ENCODE results near the gene MKS1. TPM values are rescaled to one million over a fixed set of nuclear protein-coding genes. Genes with fewer than 3 reads are reported as not detected.

MKS1 gene
- total and polyA plus RNA-seq, 10 of the 15 experiments (the other 5 are each of a cell fraction or from before 2014, with no cell fraction given), result 5.7 to 21.4 (median 13.9) TPM

DNA sequence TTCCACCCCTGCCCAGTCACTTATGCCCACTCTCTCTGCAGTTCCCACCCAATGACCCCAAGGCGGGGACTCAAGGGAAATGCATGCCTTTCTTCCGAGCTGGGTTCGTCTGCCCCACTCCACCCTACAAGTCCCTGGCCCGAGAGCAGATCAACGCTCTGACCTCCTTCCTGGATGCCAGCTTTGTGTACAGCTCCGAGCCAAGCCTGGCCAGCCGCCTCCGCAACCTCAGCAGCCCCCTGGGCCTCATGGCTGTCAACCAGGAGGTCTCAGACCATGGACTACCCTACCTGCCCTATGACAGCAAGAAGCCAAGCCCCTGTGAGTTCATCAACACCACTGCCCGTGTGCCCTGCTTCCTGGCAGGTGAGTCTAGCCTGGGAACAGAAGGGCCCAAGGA lies 33.1 kb upstream of the MKS1 start (continued):
- TF ChIP-seq, protein P1, sequence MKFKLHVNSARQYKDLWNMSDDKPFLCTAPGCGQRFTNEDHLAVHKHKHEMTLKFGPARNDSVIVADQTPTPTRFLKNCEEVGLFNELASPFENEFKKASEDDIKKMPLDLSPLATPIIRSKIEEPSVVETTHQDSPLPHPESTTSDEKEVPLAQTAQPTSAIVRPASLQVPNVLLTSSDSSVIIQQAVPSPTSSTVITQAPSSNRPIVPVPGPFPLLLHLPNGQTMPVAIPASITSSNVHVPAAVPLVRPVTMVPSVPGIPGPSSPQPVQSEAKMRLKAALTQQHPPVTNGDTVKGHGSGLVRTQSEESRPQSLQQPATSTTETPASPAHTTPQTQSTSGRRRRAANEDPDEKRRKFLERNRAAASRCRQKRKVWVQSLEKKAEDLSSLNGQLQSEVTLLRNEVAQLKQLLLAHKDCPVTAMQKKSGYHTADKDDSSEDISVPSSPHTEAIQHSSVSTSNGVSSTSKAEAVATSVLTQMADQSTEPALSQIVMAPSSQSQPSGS (IDR thresholded peaks at IDR 0.05; ENCODE audit: low read length), result no peak
- TF ChIP-seq SP1 (IDR thresholded peaks at IDR 0.05; ENCODE audit: low read depth, low read length) (no peak), RCOR1 (conservative IDR thresholded peaks at IDR 0.05; ENCODE audit: low read depth, low read length) (no peak), TBL1XR1 (IDR thresholded peaks at IDR 0.05; ENCODE audit: low read depth, low read length) (no peak), NR2F1 (conservative IDR thresholded peaks at IDR 0.05) (no peak), CREB1 (IDR thresholded peaks at IDR 0.05; ENCODE audit: low read depth) (no peak), RBBP5 (conservative IDR thresholded peaks at IDR 0.05) (no peak)
- TF ChIP-seq, protein P2, sequence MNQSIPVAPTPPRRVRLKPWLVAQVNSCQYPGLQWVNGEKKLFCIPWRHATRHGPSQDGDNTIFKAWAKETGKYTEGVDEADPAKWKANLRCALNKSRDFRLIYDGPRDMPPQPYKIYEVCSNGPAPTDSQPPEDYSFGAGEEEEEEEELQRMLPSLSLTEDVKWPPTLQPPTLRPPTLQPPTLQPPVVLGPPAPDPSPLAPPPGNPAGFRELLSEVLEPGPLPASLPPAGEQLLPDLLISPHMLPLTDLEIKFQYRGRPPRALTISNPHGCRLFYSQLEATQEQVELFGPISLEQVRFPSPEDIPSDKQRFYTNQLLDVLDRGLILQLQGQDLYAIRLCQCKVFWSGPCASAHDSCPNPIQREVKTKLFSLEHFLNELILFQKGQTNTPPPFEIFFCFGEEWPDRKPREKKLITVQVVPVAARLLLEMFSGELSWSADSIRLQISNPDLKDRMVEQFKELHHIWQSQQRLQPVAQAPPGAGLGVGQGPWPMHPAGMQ (IDR thresholded peaks at IDR 0.05; ENCODE audit: borderline replicate concordance), result no peak

DNA sequence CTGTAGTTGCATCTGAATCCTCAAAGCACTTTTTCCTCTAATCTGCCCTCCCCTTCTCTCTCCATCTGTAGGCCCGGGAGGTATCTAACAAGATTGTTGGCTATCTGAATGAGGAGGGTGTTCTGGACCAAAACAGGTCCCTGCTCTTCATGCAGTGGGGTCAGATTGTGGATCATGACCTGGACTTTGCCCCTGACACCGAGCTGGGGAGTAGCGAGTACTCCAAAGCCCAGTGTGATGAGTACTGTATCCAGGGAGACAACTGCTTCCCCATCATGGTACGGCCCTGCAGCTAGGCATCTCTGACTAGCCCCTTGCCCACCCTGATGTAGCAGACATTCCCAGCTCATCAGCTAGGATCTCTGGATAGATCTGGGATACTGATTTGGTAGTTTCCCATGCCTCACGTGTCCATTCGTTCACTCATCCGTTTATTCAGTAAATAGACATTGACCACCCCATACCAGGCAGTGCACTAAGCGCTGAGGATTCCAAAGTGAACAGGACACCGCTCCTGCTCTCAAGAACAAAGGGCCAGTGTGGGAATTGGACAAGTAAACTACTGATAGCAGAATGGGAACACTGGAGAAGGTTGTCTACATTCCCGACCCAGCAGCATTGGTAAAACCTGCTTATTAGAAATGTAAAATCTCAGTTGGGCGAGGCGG lies 31.4 kb upstream of the MKS1 start:
- no peaks in the 10 kb centered on the region for H3K79me2 ChIP-seq (ENCODE audit: control insufficient read depth, insufficient read depth, low read length)
- ATAC-seq (no peak), DNase-seq (ENCODE audit: low read depth, low spot score) (no peak), FAIRE-seq (no peak)
- no peak overlapping the region for H3K27ac ChIP-seq (ENCODE audit: control insufficient read depth, insufficient read depth)
- CTCF ChIA-PET, result interaction anchor here (0.6 to 6.2 kb wide), 41 partner anchors 8 to 619 kb away, joined by 3 to 78 read pairs (median 4); partner anchors contain the start of genes LPO, MKS1, MPO and RNF43
- SMC1A ChIA-PET (ENCODE audit: uncharacterized antibody, unreplicated experiment), result interaction anchor here (0.5 to 4.0 kb wide), 8 partner anchors 14 to 198 kb away, joined by 3 to 23 read pairs (median 4); partner anchors contain the start of gene RNF43
- H3K36me3 ChIP-seq (ENCODE audit: control insufficient read depth in 2 of 2, insufficient read depth in 2 of 2, low read length in 1 of 2), result no peaks in the 10 kb centered on the region
- peak overlapping the region; percentile 95; the same call in 1 of the 2 replicates for H2AFZ ChIP-seq (ENCODE audit: control insufficient read depth, low read depth, low read length)
- WGBS (ENCODE audit: insufficient coverage, insufficient replicate concordance, low lambda C conversion rate, missing lambda C conversion rate), result 74% methylated on average over 12 of the region's 12 CpGs
- H3K9ac ChIP-seq (ENCODE audit: control insufficient read depth, insufficient read depth, low read length), result no peak overlapping the region
- H3K9me3 ChIP-seq (replicated peaks; ENCODE audit: control insufficient read depth, insufficient read depth, low read length), result no peaks in the 10 kb centered on the region
- no peak overlapping the region for H3K4me2 ChIP-seq (ENCODE audit: control insufficient read depth, insufficient read depth)
- POLR2A ChIA-PET, result interaction anchor here (0.6 to 1.3 kb wide), 3 partner anchors 12 to 18 kb away, joined by 3 to 6 read pairs (median 4); partner anchors contain the start of gene LPO
- intact Hi-C loops (cut with micrococcal nuclease; ENCODE audit: unreplicated experiment), result no loop called here
- BruUV-seq (replicated peaks), result no TSS peak
- in situ Hi-C loops (cut with MboI), result no loop called here
- RAD21 ChIA-PET (ENCODE audit: unreplicated experiment), result interaction anchor here (0.8 to 2.0 kb wide), 11 partner anchors 14 to 216 kb away, joined by 3 to 23 read pairs (median 5); partner anchors contain the start of gene RNF43
- peaks cover 6% of the 10 kb centered on the region for H3K4me1 ChIP-seq (ENCODE audit: control insufficient read depth, insufficient read depth, low read length)
- no peaks in the 10 kb centered on the region; a peak in 2 of 4 replicates for H3K27me3 ChIP-seq (replicated peaks in 1 of 2; ENCODE audit: control insufficient read depth in 2 of 2, insufficient read depth in 2 of 2, low read length in 1 of 2)
- no peak overlapping the region for H3K4me3 ChIP-seq
- H4K20me1 ChIP-seq (ENCODE audit: control insufficient read depth, insufficient read depth), result no peaks in the 10 kb centered on the region
- TF ChIP-seq ZNF24 (IDR thresholded peaks at IDR 0.05) (no peak), IKZF1 (conservative IDR thresholded peaks at IDR 0.05) (no peak), BHLHE40 (IDR thresholded peaks at IDR 0.05; ENCODE audit: borderline replicate concordance in 1 of 2, low read depth in 2 of 2, low read length in 1 of 2) (no peak), STAT1 (conservative IDR thresholded peaks at IDR 0.05) (no peak), POU2F2 (IDR thresholded peaks at IDR 0.05; ENCODE audit: borderline replicate concordance, low read depth, low read length) (no peak)
- TF ChIP-seq, protein P3, sequence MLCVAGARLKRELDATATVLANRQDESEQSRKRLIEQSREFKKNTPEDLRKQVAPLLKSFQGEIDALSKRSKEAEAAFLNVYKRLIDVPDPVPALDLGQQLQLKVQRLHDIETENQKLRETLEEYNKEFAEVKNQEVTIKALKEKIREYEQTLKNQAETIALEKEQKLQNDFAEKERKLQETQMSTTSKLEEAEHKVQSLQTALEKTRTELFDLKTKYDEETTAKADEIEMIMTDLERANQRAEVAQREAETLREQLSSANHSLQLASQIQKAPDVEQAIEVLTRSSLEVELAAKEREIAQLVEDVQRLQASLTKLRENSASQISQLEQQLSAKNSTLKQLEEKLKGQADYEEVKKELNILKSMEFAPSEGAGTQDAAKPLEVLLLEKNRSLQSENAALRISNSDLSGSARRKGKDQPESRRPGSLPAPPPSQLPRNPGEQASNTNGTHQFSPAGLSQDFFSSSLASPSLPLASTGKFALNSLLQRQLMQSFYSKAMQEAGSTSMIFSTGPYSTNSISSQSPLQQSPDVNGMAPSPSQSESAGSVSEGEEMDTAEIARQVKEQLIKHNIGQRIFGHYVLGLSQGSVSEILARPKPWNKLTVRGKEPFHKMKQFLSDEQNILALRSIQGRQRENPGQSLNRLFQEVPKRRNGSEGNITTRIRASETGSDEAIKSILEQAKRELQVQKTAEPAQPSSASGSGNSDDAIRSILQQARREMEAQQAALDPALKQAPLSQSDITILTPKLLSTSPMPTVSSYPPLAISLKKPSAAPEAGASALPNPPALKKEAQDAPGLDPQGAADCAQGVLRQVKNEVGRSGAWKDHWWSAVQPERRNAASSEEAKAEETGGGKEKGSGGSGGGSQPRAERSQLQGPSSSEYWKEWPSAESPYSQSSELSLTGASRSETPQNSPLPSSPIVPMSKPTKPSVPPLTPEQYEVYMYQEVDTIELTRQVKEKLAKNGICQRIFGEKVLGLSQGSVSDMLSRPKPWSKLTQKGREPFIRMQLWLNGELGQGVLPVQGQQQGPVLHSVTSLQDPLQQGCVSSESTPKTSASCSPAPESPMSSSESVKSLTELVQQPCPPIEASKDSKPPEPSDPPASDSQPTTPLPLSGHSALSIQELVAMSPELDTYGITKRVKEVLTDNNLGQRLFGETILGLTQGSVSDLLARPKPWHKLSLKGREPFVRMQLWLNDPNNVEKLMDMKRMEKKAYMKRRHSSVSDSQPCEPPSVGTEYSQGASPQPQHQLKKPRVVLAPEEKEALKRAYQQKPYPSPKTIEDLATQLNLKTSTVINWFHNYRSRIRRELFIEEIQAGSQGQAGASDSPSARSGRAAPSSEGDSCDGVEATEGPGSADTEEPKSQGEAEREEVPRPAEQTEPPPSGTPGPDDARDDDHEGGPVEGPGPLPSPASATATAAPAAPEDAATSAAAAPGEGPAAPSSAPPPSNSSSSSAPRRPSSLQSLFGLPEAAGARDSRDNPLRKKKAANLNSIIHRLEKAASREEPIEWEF (IDR thresholded peaks at IDR 0.05; ENCODE audit: insufficient replicate concordance, low read depth, low read length), result no peak

Data from GM12878 (cell line).